ENCODE data around the gene TBK1.

TBK1 gene

GRCh38 chr12:64452559-64453329 is 824 bp downstream of the TBK1 start:
- DNase-seq = peak; percentile 97

GRCh38 chr12:64455506-64455905 is 3.6 kb downstream of the TBK1 start:
- no peak for DNase-seq

- DNase-seq = no peak
Observed at GRCh38 chr12:64456119-64456518, 4.2 kb downstream of the TBK1 start.

- peak; percentile 94 for DNase-seq
Observed at GRCh38 chr12:64457032-64457431, 5.1 kb downstream of the TBK1 start.

DNA sequence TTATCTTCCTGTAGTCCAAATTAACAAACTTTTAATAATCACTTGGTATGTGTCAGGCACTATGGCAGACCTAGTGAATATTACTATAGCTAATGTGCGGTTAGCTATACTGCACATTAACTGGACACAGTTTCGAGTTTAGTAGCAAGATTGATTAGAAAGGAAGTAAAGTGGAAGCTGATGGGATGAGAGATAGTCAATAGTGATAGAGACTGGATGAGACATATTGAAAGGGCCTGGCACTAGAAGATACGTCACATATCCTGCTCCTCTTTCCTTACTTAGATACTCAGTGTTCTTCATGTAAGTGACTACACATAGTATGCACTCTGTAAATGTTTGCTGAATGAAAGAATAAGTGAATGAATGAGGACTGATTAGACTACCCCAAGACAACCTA is 5.5 kb downstream of the TBK1 start:
- DNase-seq = no peak

DNA sequence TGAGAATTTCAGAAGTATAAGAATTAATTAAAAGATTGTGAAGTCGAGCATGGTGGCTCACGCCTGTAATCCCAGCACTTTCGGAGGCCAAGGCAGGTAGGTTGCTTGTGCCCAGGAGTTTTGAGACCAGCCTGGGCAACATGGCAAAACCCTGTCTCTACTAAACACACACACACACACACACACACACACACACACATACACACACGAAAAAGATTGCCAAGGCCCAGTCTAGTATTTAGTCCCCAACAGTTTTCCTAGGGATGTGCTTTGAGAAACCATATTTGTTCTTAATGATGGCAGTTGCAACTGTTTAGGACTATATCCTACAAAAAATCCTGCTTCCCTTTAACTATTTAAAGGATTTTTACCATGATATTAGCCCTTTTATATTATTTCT is 6.0 kb downstream of the TBK1 start:
- no peak for DNase-seq

GRCh38 chr12:64459394-64459891 is 7.5 kb downstream of the TBK1 start:
- peak; percentile 34 for DNase-seq

DNA sequence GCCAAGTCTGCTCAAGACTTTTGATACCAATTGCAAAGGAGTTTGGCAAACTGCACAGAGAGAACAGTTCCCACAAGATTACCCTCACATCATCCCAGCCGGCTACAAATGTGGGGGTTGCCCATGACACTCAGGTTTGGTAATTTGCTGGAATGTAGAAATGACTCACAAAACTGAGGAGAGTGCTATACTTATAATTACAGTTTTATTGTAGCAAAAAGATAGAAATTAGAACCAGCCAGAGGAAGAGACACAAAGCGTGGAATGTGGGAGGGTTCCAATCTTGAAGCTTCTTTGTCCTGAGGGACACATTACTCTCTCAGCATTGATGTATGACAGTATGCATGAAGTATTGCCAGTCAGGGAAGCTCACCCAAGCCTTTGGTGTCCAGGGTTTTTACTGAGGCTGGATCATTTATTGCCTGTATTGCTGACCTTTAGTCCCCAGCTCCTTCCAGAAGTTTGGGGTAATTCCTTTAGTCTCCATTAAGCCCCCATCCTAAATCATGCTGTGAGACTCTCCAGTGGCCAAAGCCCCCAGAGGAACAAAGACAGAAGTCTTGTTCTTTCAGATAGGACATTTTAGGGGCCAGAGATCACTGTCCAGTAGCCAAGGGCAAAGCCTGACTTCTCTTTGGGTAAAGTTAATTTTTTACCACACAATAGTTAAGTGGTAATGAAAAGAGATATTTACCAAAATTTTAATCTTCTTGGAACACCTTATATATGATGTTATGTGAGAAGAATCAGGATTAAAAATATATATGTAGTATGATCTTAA is 9.9 kb downstream of the TBK1 start:
- DNase-seq = peak; percentile 54

DNA sequence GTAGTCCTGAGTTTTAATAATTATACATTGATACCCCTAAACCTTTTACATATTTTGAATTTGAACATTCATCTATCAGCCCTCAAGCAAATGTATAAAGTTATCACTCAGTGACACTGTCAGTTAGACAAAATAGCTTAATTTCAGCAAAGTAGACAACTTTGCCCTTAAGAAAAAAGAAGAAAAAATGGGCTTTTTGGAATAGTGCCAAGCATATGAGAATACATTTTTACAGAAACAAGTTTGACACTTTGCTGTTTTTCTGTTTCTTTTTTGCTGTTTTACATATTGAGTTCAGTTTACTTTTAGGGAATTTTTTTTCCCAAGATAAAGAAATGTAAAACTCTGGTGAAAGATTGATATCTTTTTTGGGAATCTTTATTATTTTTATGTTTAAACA is 14.3 kb downstream of the TBK1 start:
- DNase-seq = no peak

DNA sequence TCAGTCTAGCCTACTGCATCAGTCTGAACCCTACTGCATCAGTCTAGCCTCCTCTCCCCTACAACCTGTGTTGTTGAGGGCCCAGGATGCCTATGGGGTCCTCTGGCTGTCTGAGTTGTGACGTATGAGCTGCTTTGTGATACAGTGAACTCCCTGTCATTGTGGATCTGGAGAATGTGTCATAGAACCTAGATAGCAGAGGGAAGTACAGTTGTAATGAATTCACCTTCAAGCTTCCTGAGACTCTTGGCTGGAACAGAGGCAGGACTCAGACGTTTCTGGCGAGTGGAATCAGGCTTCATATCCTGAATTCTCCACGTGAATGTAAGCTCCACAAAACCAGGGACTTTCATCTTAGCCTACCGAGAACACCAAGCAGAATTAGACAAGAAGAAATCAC is 17.0 kb downstream of the TBK1 start:
- no peak for DNase-seq

GRCh38 chr12:64469455-64470142 is 17.7 kb downstream of the TBK1 start:
- DNase-seq = no peak

- DNase-seq = no peak
Observed at GRCh38 chr12:64470495-64470894, 18.6 kb downstream of the TBK1 start.

DNA sequence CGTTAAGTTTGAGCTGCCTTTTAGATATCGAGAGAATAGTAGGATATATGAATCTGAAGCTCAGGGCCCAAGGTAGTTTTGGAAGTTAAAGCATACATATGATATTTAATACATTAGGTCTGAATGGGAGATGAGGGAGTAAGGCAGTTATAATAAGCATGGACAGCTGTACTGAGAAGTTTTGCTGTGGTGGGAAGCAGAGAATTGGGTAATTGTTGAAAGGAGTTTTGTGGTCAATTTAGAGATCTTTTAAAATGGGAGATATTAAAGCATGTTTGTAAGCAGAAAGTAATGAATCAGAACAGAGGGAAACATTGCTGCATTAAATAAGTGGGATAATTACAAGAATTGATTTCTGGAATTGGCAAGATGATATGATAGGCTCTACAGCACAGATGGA is 21.3 kb downstream of the TBK1 start:
- DNase-seq = no peak

DNA sequence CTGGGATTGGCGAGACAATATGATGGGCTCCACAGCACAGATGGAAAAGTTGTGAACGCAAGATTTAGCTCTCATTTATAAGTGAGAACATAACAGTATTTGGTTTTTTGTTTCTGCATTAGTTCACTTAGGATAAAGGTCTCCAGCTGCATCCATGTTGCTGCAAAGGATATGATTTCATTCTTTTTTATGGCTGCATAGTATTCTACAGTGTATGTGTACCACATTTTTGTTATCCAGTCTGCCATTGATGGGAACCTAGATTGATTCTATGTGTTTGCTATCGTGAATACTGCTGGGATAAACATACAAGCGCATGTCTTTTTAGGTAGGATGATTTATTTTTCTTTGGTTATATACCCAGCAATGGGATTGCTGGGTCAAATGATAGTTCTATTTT is 23.6 kb downstream of the TBK1 start:
- no peak for DNase-seq

- no peak for DNase-seq
Observed at GRCh38 chr12:64476844-64477243, 24.9 kb downstream of the TBK1 start.

DNA sequence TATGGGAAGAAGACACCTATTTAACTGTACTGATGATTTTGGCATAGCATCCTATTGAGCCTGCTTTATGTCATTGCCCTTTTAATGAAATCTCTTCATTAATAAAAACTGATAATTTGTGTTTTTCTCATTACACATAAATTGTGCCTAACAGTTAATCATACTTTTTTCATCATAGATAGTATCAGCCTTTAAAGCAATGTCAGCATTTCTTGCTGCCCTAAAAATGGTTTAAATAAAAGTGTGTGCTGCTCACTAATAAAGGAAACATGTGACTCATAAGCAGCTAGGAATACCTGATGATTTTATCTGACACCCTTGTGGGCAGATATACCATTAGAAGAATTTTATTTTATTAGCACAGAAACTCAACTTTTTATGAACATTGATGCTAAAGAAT is 26.7 kb downstream of the TBK1 start:
- DNase-seq = no peak

GRCh38 chr12:64480148-64480547 is 28.2 kb downstream of the TBK1 start:
- DNase-seq = no peak

GRCh38 chr12:64486657-64487056 is 34.7 kb downstream of the TBK1 start:
- DNase-seq = no peak

GRCh38 chr12:64491718-64492117 is 39.8 kb downstream of the TBK1 start:
- peak; percentile 19 for DNase-seq

GRCh38 chr12:64493513-64493912 is 41.6 kb downstream of the TBK1 start:
- no peak for DNase-seq

- DNase-seq = no peak
Observed at GRCh38 chr12:64494998-64495729, 43.2 kb downstream of the TBK1 start.

GRCh38 chr12:64496839-64497400 is 45.0 kb downstream of the TBK1 start:
- no peak for DNase-seq

DNA sequence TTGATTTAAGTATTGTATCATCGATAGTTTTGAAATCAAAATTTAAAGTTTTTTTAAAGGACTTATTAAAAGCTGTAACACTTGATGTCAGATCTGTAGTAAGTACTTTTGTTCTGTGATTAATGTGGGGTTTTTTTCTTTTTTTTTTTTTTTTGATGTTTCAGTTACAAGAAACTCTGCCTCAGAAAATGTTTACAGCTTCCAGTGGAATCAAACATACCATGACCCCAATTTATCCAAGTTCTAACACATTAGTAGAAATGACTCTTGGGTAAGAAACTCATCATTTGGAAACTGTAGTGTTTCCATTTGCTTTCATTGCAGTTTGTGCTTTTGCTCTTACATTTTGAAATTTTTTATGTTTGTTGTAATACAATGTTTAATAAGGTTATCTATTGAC is 45.6 kb downstream of the TBK1 start:
- no peak for DNase-seq

All from suppressor macrophage treated with lipopolysaccharide for 4 hours (primary cell).